Esophagus squamous epithelium (tissue), 5 donors: ENCODE results near the gene SPC25. TPM values are rescaled to one million over a fixed set of nuclear protein-coding genes. Genes with fewer than 3 reads are reported as not detected.

Experiments used
- DNase-seq: peaks from one replicate; lab custom pipeline; 2025; lab: John Stamatoyannopoulos, UW
- H3K27ac ChIP-seq, 4 donors: fragments of 200-600 bp; sonication (generic); one replicate each; pipeline ENCODE4 v1.5.1; 2016 to 2019; ENCODE audit warnings: mild to moderate bottlenecking in 1 of 4
- H3K27me3 ChIP-seq, 4 donors: fragments of 200-600 bp; sonication (generic); 1 replicate in 3 of 4; 2 replicates in 1 of 4; pipeline versions ENCODE4 v1.5.1 to v1.6.0; 2017 to 2021; ENCODE audit warnings: antibody characterized with exemption in 1 of 4
- H3K36me3 ChIP-seq, 3 donors: fragments of 200-600 bp; sonication (generic); one replicate each; pipeline ENCODE4 v1.5.1; 2016 to 2019
- H3K4me1 ChIP-seq, 3 donors: fragments of 200-600 bp; sonication (generic); one replicate each; pipeline ENCODE4 v1.5.1; 2017 to 2019
- H3K4me3 ChIP-seq, 4 donors: fragments of 200-600 bp; sonication (generic); 1 replicate in 3 of 4; 2 replicates in 1 of 4; pipeline ENCODE4 v1.5.1; 2016 to 2019; ENCODE audit warnings: mild to moderate bottlenecking in 2 of 4, moderate library complexity in 1 of 4
- H3K9me3 ChIP-seq, 3 donors: fragments of 200-600 bp; sonication (generic); one replicate each; pipeline ENCODE4 v1.5.1; 2016 to 2019
- POLR2A ChIP-seq, 4 donors: fragments of 450-650 bp; IDR thresholded peaks; one replicate each; pipeline ENCODE4 v1.6.1; 2017; ENCODE audit warnings: antibody characterized with exemption in 4 of 4, mild to moderate bottlenecking in 4 of 4, moderate library complexity in 3 of 4
- WGBS, 2 donors: methylation state at CpG; one replicate each; pipeline ENCODE4 v1.1.5; 2018; 5-methylcytosine and 5-hydroxymethylcytosine counted together
- intact Hi-C: fragments of 100-400 bp; cut with DNase I; formaldehyde crosslinking; loops from one replicate; pipeline ENCODE4 v1.15.0; 2022
- total RNA-seq, 4 donors: library from RNA; depleted of rRNA; stranded (reverse); fragments of >200 nt; gene quantifications; one replicate each; pipeline ENCODE4 v1.1.0, GENCODE V29; 2016
- TF ChIP-seq, protein P1 (sequence below), 6 experiments: fragments of 450-650 bp in 4 of 6; fragments of 200-600 bp in 2 of 6; sonication (generic) in 2 of 6; IDR thresholded peaks; one replicate each; pipeline ENCODE4 v1.5.1; 2016 to 2019; ENCODE audit warnings: antibody characterized with exemption in 6 of 6, mild to moderate bottlenecking in 4 of 6, moderate library complexity in 4 of 6
- donor health status: DM: yes; HTN: yes; CAD: no.

SPC25 gene
- total RNA-seq, 4 donors from 2014 or later = 2.2 to 11.7 (median 4.2) TPM

DNA sequence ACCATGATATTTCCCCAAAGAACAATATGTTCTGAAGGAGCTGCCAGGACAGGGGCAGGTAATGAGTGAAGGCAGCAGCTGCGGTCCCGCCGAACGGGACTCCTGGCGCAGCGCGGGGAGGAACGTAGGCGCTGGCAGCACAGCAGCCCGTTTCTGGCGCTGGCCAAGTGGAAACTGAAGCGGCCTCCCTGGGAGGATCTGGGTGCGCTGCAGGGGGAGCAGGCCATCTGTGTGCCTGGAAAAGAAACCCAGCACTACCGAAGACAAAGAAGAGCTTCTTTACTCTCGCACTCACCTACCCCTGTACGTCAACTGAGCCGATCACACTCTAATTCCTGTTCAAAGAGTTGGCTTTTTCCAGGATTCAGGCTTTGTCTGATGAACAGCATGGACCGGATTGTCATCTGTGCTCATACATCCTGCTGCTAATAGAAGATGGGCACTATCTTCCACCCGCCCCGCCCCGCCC is 22.7 kb upstream of the SPC25 start:
- intact Hi-C loops = no loop called here
- no peak for DNase-seq
- Histone ChIP-seq H3K27ac (no peak overlapping the region), H3K4me1 (peaks cover 0 to 9% (median 4%) of the 10 kb centered on the region in 3 donors), H3K4me3 (peak overlapping the region in 1 of 4 donors; percentile 46), H3K9me3 (peaks cover 0 to 3% (median 0%) of the 10 kb centered on the region in 3 donors), H3K27me3 (peaks cover 0 to 33% (median 0%) of the 10 kb centered on the region in 4 donors), H3K36me3 (no peaks in the 10 kb centered on the region)
- TF ChIP-seq, protein P1, sequence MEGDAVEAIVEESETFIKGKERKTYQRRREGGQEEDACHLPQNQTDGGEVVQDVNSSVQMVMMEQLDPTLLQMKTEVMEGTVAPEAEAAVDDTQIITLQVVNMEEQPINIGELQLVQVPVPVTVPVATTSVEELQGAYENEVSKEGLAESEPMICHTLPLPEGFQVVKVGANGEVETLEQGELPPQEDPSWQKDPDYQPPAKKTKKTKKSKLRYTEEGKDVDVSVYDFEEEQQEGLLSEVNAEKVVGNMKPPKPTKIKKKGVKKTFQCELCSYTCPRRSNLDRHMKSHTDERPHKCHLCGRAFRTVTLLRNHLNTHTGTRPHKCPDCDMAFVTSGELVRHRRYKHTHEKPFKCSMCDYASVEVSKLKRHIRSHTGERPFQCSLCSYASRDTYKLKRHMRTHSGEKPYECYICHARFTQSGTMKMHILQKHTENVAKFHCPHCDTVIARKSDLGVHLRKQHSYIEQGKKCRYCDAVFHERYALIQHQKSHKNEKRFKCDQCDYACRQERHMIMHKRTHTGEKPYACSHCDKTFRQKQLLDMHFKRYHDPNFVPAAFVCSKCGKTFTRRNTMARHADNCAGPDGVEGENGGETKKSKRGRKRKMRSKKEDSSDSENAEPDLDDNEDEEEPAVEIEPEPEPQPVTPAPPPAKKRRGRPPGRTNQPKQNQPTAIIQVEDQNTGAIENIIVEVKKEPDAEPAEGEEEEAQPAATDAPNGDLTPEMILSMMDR (IDR thresholded peaks at IDR 0.05) = no peak
- TF ChIP-seq POLR2A (IDR thresholded peaks at IDR 0.05) = no peak
- WGBS, 2 donors = 15 to 35% methylated on average over 7 to 19 of the region's 21 CpGs

DNA sequence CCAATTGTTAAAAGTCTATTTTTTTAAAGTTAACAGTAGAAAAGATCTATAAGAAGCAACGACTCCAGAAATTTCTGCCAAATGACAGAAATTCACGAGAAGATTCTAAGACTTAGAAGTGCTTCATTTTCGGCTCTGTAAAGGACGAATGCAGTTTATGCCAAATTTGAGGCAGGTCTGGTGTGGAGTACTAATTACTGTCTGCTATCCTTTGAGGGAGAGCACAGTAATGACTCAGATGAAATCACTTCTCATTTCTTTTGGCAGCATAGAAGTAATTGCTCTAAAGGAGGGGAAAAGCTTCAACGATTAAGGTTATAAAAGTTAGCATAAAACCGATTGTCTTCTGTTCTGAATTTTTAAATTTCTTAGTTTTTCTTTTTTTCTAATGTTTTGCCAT is 22.2 kb upstream of the SPC25 start:
- WGBS, 2 donors = 38 to 51% methylated on average over 6 of the region's 6 CpGs
- intact Hi-C loops = no loop called here
- TF ChIP-seq POLR2A (IDR thresholded peaks at IDR 0.05) = no peak
- TF ChIP-seq, protein P1 (IDR thresholded peaks at IDR 0.05) = no peak

DNA sequence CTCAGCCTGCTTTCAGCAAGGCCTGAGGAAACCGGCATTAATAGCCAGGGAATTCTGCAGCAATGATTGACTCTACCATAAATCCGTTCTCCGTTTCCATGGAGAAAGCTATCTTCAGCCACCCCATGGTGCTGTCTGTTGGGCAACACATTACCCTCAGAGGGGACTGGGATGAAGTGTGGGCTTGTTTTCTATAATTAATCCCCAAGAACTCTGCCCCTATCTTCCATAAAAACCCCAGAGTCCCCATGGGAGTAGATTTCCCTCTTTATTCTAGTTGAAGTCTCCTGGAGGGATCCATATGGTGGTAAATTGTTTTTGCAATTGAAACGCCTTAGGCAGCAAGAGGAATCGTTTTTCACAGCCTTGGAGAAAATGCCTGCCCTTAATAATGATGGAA is 20.1 kb upstream of the SPC25 start:
- TF ChIP-seq, protein P1 (IDR thresholded peaks at IDR 0.05) = no peak
- TF ChIP-seq POLR2A (IDR thresholded peaks at IDR 0.05) = no peak
- intact Hi-C loops = no loop called here
- 73 to 82% methylated on average over 5 of the region's 5 CpGs for WGBS, 2 donors
- H3K9me3 ChIP-seq = no peaks in the 10 kb centered on the region
- H3K27me3 ChIP-seq = peaks cover 0 to 39% (median 0%) of the 10 kb centered on the region in 4 donors
- DNase-seq = no peak
- peaks cover 0 to 9% (median 4%) of the 10 kb centered on the region in 3 donors for H3K4me1 ChIP-seq
- no peak overlapping the region for H3K27ac ChIP-seq
- no peaks in the 10 kb centered on the region for H3K36me3 ChIP-seq
- H3K4me3 ChIP-seq = no peak overlapping the region

More for the DNA sequence above, 22.2 kb upstream of the SPC25 start:
- DNase-seq = no peak
- Histone ChIP-seq H3K4me3 (no peak overlapping the region), H3K27me3 (peaks cover 0 to 36% (median 0%) of the 10 kb centered on the region in 4 donors), H3K36me3 (no peaks in the 10 kb centered on the region), H3K4me1 (peaks cover 0 to 9% (median 4%) of the 10 kb centered on the region in 3 donors), H3K27ac (no peak overlapping the region), H3K9me3 (peaks cover 0 to 3% (median 0%) of the 10 kb centered on the region in 3 donors)

DNA sequence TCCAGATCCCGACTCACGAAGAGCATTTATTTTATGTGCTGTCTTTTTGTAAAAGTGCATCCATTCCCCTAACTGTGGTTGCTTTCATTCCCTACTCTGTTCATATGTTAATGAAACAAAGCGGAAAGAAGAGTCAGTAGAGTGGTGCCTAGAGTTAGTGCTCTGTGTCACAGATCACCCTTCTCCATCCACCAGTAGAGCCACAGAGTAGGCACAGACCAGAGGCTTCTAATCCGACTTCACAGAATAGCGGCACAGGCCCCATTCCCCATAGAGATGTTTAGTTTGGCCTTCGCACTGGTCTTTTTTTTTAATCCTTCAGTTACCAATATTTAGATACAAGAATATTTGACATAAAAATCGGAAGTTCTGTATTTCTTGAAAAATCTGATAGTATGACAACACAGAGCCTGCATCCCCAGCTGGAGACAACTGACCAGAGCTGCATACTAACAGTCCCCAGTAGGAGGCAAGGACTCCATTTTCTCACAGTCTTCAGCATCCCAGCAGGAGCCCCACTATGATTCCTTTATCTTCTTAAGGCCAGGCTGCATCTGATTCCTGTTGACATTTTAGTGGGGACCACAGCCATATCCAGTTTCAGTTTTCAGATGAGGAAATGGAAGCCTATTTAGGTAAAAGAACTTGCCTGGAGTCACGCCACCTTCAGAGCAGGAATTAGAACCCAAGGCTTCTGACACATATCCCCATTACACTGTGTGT is 17.9 kb upstream of the SPC25 start:
- no peak overlapping the region for H3K27ac ChIP-seq
- H3K9me3 ChIP-seq = no peaks in the 10 kb centered on the region
- WGBS, 2 donors = 87 to 91% methylated on average over 8 of the region's 8 CpGs
- H3K4me3 ChIP-seq = no peak overlapping the region
- H3K4me1 ChIP-seq = peaks cover 0 to 8% (median 4%) of the 10 kb centered on the region in 3 donors
- TF ChIP-seq POLR2A (IDR thresholded peaks at IDR 0.05) = no peak
- TF ChIP-seq, protein P1 (IDR thresholded peaks at IDR 0.05) = no peak
- intact Hi-C loops = no loop called here
- peaks cover 0 to 39% (median 0%) of the 10 kb centered on the region in 4 donors for H3K27me3 ChIP-seq
- no peak for DNase-seq
- no peaks in the 10 kb centered on the region for H3K36me3 ChIP-seq

DNA sequence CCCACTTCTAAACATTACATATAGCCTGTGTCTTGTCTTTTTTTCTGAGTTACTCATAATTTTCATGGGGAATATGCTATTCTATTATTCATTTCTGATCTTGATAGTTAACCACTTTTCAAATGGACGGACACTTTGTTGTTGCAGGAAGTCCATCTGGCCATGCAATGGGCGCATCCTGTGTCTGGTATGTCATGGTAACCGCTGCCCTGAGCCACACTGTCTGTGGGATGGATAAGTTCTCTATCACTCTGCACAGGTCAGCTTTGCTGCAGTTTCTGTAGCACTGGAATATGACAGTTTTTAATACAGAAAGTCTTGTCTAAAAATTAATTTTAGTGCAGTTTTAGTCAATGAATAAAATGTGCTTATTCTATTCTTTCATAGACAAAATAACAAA is 14.1 kb upstream of the SPC25 start:
- Histone ChIP-seq H3K9me3 (no peaks in the 10 kb centered on the region), H3K27ac (no peak overlapping the region), H3K27me3 (peaks cover 0 to 12% (median 0%) of the 10 kb centered on the region in 4 donors), H3K4me3 (no peak overlapping the region), H3K36me3 (no peaks in the 10 kb centered on the region), H3K4me1 (no peaks in the 10 kb centered on the region)
- intact Hi-C loops = no loop called here
- no peak for DNase-seq
- WGBS, 2 donors = 91 to 94% methylated on average over 3 of the region's 3 CpGs
- TF ChIP-seq, protein P1 (IDR thresholded peaks at IDR 0.05) = no peak
- TF ChIP-seq POLR2A (IDR thresholded peaks at IDR 0.05) = no peak
